Left ventricle myocardium inferior (tissue), 1 donor: Measurements from ENCODE around the gene RAD50. TPM values are rescaled to one million over a fixed set of nuclear protein-coding genes. Genes with fewer than 3 reads are reported as not detected.

ENCODE experiments used
- DNase-seq: peaks from one replicate; pipeline ENCODE4 v3.0.0-alpha.2; 2020
- H3K27ac ChIP-seq: fragments of 200-600 bp; replicated peaks from 2 replicates; pipeline ENCODE4 v1.8.0; 2021
- H3K27me3 ChIP-seq: fragments of 200-600 bp; 2 replicates; pipeline ENCODE4 v1.8.0; 2021; ENCODE audit warnings: low read depth
- H3K36me3 ChIP-seq: fragments of 200-600 bp; 2 replicates; pipeline ENCODE4 v1.8.0; 2021
- H3K4me1 ChIP-seq: fragments of 200-600 bp; 2 replicates; pipeline ENCODE4 v1.8.0; 2021
- H3K4me3 ChIP-seq: fragments of 200-600 bp; 2 replicates; pipeline ENCODE4 v1.8.0; 2021; ENCODE audit warnings: mild to moderate bottlenecking, moderate library complexity
- H3K9me3 ChIP-seq: fragments of 200-600 bp; replicated peaks from 2 replicates; pipeline ENCODE4 v1.8.0; 2021
- intact Hi-C: fragments of 100-400 bp; cut with micrococcal nuclease; formaldehyde crosslinking; loops from one replicate; pipeline ENCODE4 v1.11.0; 2022
- total RNA-seq: library from RNA; stranded (reverse); fragmentation: NEBNext Ultra II Directional; extraction: Animal tissue kit (Norgen Biotek cat#: 25700); gene quantifications from one replicate; pipeline ENCODE4 v1.2.1, GENCODE V29; 2021
- TF ChIP-seq, protein P1 (sequence below): fragments of 200-600 bp; IDR thresholded peaks from 2 replicates; pipeline ENCODE4 v1.8.0; 2021; ENCODE audit warnings: antibody characterized with exemption, mild to moderate bottlenecking, borderline replicate concordance
- donor health status: DM: no; HTN: yes; CAD: no; lungs with severe emphysema.

RAD50 gene
- total RNA-seq, 1 donor from 2014 or later = 33.4 TPM

DNA sequence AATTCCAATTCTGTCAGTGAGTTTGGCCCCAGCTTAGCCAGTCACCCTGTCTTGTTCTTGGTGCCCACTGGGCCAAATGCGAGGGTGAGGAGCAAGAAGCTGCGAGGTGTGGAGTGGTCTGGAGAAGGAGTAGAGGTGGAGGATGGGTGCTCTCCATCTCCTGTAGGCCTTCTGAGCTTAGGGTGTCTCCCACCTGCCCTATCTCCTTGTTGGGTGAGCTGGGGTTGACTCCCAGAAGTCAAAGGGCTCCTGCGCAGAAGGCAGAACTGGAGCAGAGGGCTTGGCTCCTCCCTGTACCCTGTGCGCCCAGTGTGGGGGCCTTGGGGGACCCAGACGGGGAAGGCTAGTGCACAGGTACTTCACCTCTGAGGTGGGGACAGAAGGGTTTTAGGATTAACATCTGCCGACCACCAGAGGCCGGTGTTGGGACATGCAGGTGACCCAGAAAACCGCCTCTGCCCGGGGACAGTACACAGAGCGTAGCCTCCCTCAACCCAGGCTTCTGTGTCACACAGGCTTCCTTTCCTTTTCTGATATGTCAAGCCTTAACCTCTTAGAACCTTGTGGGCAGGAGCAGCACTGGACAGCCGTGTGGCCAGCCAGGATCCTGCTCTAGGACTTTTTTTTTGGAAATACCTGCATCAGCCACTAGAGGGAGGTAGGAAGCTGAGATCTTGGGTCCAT lies 30.3 kb upstream of the RAD50 start:
- H3K4me3 ChIP-seq = no peak overlapping the region
- H3K4me1 ChIP-seq = peaks cover 5% of the 10 kb centered on the region
- H3K36me3 ChIP-seq = no peaks in the 10 kb centered on the region
- no peak overlapping the region for H3K27ac ChIP-seq
- no peak for DNase-seq
- H3K27me3 ChIP-seq = no peaks in the 10 kb centered on the region
- intact Hi-C loops = no loop called here
- peaks cover 5% of the 10 kb centered on the region for H3K9me3 ChIP-seq
- TF ChIP-seq, protein P1, sequence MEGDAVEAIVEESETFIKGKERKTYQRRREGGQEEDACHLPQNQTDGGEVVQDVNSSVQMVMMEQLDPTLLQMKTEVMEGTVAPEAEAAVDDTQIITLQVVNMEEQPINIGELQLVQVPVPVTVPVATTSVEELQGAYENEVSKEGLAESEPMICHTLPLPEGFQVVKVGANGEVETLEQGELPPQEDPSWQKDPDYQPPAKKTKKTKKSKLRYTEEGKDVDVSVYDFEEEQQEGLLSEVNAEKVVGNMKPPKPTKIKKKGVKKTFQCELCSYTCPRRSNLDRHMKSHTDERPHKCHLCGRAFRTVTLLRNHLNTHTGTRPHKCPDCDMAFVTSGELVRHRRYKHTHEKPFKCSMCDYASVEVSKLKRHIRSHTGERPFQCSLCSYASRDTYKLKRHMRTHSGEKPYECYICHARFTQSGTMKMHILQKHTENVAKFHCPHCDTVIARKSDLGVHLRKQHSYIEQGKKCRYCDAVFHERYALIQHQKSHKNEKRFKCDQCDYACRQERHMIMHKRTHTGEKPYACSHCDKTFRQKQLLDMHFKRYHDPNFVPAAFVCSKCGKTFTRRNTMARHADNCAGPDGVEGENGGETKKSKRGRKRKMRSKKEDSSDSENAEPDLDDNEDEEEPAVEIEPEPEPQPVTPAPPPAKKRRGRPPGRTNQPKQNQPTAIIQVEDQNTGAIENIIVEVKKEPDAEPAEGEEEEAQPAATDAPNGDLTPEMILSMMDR = peak; percentile 84

DNA sequence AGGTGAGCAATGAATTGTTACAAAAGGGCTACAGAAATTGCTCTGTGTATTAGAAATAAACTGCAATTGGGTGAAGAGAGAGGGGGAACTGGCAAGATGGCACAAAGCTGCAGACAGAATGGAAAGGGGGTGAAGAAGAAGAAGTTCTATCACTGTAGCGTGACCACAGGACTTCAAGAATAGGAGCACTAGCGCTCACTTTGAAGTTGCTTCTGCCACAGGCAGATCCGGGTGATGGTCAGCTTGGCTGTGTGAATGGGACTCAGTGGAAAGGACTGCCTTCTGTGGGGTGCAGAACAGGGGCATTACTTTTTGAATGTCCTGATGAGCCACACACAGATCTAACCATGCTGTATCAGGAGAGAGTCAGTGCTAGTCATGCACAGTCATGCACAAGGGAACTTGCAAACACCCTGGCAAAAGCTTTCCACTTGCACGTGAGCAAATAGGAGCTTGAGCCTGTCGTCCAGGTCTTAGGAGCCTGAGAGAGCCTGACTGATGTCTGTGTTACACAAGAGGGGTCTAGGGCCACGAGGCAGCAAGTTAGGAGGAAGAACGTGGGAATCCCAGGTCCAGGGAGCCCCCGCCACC lies 29.7 kb upstream of the RAD50 start:
- no peak overlapping the region for H3K27ac ChIP-seq
- no peaks in the 10 kb centered on the region for H3K9me3 ChIP-seq
- peaks cover 5% of the 10 kb centered on the region for H3K4me1 ChIP-seq
- DNase-seq = no peak
- H3K4me3 ChIP-seq = no peak overlapping the region
- no peaks in the 10 kb centered on the region for H3K27me3 ChIP-seq
- TF ChIP-seq, protein P1 = no peak
- intact Hi-C loops = no loop called here
- no peaks in the 10 kb centered on the region for H3K36me3 ChIP-seq

DNA sequence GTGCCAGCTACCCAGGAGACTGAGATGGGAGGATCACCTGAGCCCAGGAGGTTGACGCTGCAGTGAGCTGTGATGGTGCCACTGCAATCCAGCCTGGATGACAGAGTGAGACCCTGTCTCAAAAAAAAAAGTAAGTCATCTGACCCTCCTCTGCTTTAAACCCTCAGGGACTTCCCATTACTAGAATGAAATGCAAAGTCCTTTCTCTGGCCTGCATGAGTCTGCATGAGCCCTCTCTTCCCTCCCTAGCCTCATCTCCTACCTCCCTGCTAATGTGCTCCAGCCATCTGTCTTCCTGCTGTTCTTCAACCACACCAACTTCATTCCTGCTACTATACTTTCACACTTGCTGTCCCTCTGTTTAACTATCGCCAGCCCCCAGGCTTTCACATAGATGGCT lies 28.8 kb upstream of the RAD50 start:
- H3K36me3 ChIP-seq = no peaks in the 10 kb centered on the region
- peaks cover 5% of the 10 kb centered on the region for H3K4me1 ChIP-seq
- no peaks in the 10 kb centered on the region for H3K9me3 ChIP-seq
- DNase-seq = no peak
- no peak overlapping the region for H3K27ac ChIP-seq
- intact Hi-C loops = no loop called here
- TF ChIP-seq, protein P1 = no peak
- no peaks in the 10 kb centered on the region for H3K27me3 ChIP-seq
- no peak overlapping the region for H3K4me3 ChIP-seq

DNA sequence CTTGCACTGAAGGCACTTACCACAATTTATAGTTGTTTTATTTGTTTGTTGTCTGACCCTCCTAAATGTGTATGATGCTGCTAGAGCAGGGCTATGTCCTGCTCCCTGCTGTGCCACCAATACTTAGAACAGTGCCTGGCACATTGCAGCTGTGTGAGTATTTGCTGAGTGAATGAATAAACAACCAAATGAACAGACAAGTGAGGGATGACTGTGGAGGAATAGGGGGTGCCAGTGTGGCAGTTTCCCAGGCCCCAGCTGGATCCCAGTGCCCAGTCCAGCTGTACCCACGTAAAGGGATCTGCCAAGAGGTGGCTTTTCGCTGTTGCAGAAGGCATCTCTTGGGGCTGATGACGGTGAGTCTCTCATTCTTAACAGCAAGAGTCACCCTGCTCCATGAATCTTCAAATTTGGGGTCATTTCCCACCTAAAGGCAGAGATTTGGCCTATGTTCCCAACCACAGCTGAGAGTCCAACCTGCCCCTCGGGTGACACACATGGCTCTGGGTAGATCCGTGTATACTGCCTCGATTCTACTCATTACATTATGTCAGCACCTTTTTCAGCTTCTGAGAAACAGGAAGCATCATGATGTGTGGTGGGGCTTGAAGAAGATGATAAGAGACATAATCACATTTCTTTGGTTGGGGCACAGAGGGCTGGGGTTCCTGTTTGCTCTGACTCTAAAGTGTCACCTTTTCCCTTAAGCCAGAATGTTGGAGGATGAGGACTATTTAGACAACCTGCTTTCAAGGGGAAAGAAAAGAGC lies 27.7 kb upstream of the RAD50 start:
- peaks cover 5% of the 10 kb centered on the region for H3K4me1 ChIP-seq
- no peaks in the 10 kb centered on the region for H3K36me3 ChIP-seq
- no peaks in the 10 kb centered on the region for H3K27me3 ChIP-seq
- TF ChIP-seq, protein P1 = no peak
- no peak overlapping the region for H3K4me3 ChIP-seq
- intact Hi-C loops = no loop called here
- DNase-seq = no peak
- no peaks in the 10 kb centered on the region for H3K9me3 ChIP-seq
- no peak overlapping the region for H3K27ac ChIP-seq

DNA sequence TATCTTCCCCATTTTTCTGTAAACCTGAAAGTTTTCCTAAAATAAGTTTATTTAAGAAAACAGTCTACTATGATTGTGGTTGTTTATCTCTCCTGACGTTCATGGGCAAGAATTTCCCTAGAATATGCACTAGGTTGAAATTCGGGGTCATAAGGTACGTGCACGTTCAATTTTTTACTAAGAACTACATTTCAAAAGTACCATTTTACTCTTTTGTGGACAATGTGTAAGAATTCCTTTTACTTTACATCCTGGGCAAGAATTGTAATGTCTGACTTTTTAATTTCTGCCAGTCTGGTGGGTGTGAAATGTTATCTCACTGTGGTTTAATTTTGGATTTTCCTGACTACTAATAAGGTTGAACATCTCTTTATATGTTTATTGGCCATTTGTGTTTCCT lies 25.8 kb upstream of the RAD50 start:
- Histone ChIP-seq H3K36me3 (no peaks in the 10 kb centered on the region), H3K4me3 (no peak overlapping the region), H3K4me1 (peaks cover 5% of the 10 kb centered on the region), H3K27ac (no peak overlapping the region), H3K9me3 (no peaks in the 10 kb centered on the region), H3K27me3 (no peaks in the 10 kb centered on the region)
- DNase-seq = no peak
- TF ChIP-seq, protein P1 = no peak
- intact Hi-C loops = no loop called here
